ENCODE results near the gene CACNA1B.
"Not testable (repeated sequence)": the region's sequence is repeated elsewhere in the genome, so short reads cannot be mapped to it uniquely, and the experiment has no call there.

CACNA1B gene

GRCh38 chr9:138095813-138096518 lies 218.4 kb downstream of the CACNA1B start:
- DNase-seq (ENCODE audit: low read depth in 2 of 3, low spot score in 1 of 3) = no peak

GRCh38 chr9:138096519-138096845 lies 218.9 kb downstream of the CACNA1B start:
- DNase-seq (ENCODE audit: low read depth in 2 of 3, low spot score in 1 of 3) = no peak

GRCh38 chr9:138097501-138097991 lies 220.0 kb downstream of the CACNA1B start:
- no peak for DNase-seq (ENCODE audit: low read depth in 2 of 3, low spot score in 1 of 3)

- DNase-seq (ENCODE audit: low read depth in 2 of 3, low spot score in 1 of 3) = no peak
Measured at GRCh38 chr9:138098116-138098907, 220.7 kb downstream of the CACNA1B start.

GRCh38 chr9:138098908-138099791 lies 221.6 kb downstream of the CACNA1B start:
- DNase-seq (ENCODE audit: low read depth in 2 of 3, low spot score in 1 of 3) = no peak

- no peak for DNase-seq (ENCODE audit: low read depth in 2 of 3, low spot score in 1 of 3)
Measured at GRCh38 chr9:138099803-138100598, 222.4 kb downstream of the CACNA1B start.

GRCh38 chr9:138100711-138101350 lies 223.2 kb downstream of the CACNA1B start:
- DNase-seq (ENCODE audit: low read depth in 2 of 3, low spot score in 1 of 3) = no peak

- no peak for DNase-seq (ENCODE audit: low read depth in 2 of 3, low spot score in 1 of 3)
Measured at GRCh38 chr9:138101444-138102234, 224.1 kb downstream of the CACNA1B start.

- DNase-seq (ENCODE audit: low read depth in 2 of 3, low spot score in 1 of 3) = no peak
Measured at GRCh38 chr9:138102246-138103051, 224.9 kb downstream of the CACNA1B start.

GRCh38 chr9:138103111-138103848 lies 225.7 kb downstream of the CACNA1B start:
- DNase-seq (ENCODE audit: low read depth in 2 of 3, low spot score in 1 of 3) = no peak

GRCh38 chr9:138103849-138104206 lies 226.2 kb downstream of the CACNA1B start:
- DNase-seq (ENCODE audit: low read depth in 2 of 3, low spot score in 1 of 3) = no peak

- DNase-seq (ENCODE audit: low read depth in 2 of 3, low spot score in 1 of 3) = no peak
Measured at GRCh38 chr9:138104251-138105122, 226.9 kb downstream of the CACNA1B start.

- DNase-seq (ENCODE audit: low read depth in 2 of 3, low spot score in 1 of 3) = no peak
Measured at GRCh38 chr9:138105123-138105415, 227.5 kb downstream of the CACNA1B start.

GRCh38 chr9:138105561-138106505 lies 228.3 kb downstream of the CACNA1B start:
- no peak for DNase-seq (ENCODE audit: low read depth in 2 of 3, low spot score in 1 of 3)

- not testable (repeated sequence) for DNase-seq (ENCODE audit: low read depth in 2 of 3, low spot score in 1 of 3)
Measured at GRCh38 chr9:138107039-138107438, 229.5 kb downstream of the CACNA1B start.

GRCh38 chr9:138111607-138112006 lies 234.0 kb downstream of the CACNA1B start:
- no peak for DNase-seq (ENCODE audit: low read depth in 2 of 3, low spot score in 1 of 3)

Measured in stimulated activated CD4-positive, alpha-beta T cell treated with anti-CD3 and anti-CD28 coated beads, Interleukin-12 subunit alpha, Interleukin-12 subunit beta, amount 100 ng/mL, for 48 hours (primary cell).